GM12878 (cell line): ENCODE data around the gene PARP11. TPM values are rescaled to one million over a fixed set of nuclear protein-coding genes. Genes with fewer than 3 reads are reported as not detected.
A peak's percentile ranks its signal among the peaks of the same experiment; 100 is the strongest.

Experiments
- ATAC-seq: fragments of 200-7000 bp; cut with Tn5 transposase; 3 replicates; pipeline ENCODE4 v1.9.1; 2020; ENCODE audit warnings: mild to moderate bottlenecking, moderate library complexity
- BruUV-seq: library from RNA; stranded (reverse); fragments of 400-500 nt; replicated peaks from 2 replicates; lab custom pipeline; 2021; lab: Mats Ljungman, UMichigan
- CTCF ChIA-PET: fragments of 300-600 bp; sonication (Branson Sonifier 250); formaldehyde crosslinking; extraction: SDS; loops from one replicate; lab custom pipeline; 2021; ENCODE audit warnings: inconsistent platforms; lab: Yijun Ruan, JAX
- POLR2A ChIA-PET: fragments of 350-600 bp; formaldehyde crosslinking; extraction: SDS; loops from one replicate; lab custom pipeline; 2021; ENCODE audit warnings: inconsistent platforms; lab: Charles Lee
- RAD21 ChIA-PET: fragments of 300-600 bp; sonication (Branson Sonifier 250); formaldehyde crosslinking; loops from one replicate; lab custom pipeline; 2023; ENCODE audit warnings: antibody characterized with exemption; ENCODE audit not compliant: unreplicated experiment; lab: Charles Lee
- SMC1A ChIA-PET: fragments of 300-600 bp; sonication (Branson Sonifier 250); formaldehyde crosslinking; loops from one replicate; lab custom pipeline; 2023; ENCODE audit not compliant: unreplicated experiment, uncharacterized antibody; lab: Charles Lee
- DNase-seq: peaks from one replicate; pipeline ENCODE4 v3.0.0-alpha.2; 2011; ENCODE audit warnings: low read depth, low spot score
- FAIRE-seq: peaks from 3 replicates; lab custom pipeline; 2011; peaks lifted over from hg19 to GRCh38; lab: Jason Lieb, UNC
- H2AFZ ChIP-seq: 2 replicates; pipeline ENCODE4 v1.6.0; 2011; ENCODE audit warnings: low read depth, low read length, control low read depth; ENCODE audit not compliant: control insufficient read depth
- H3K27ac ChIP-seq: 2 replicates; pipeline ENCODE4 v1.5.1; 2011; ENCODE audit warnings: control low read depth; ENCODE audit not compliant: control insufficient read depth, insufficient read depth
- H3K27me3 ChIP-seq, 2 experiments: replicated peaks in 1 of 2; 2 replicates each; pipeline versions ENCODE4 v1.6.0 to v1.6.1; 2011; ENCODE audit warnings: low read length in 1 of 2; ENCODE audit not compliant: control insufficient read depth in 2 of 2, insufficient read depth in 2 of 2
- H3K36me3 ChIP-seq, 2 experiments: 2 replicates each; pipeline ENCODE4 v1.5.1; 2011; ENCODE audit warnings: low read length in 1 of 2; ENCODE audit not compliant: control insufficient read depth in 2 of 2, insufficient read depth in 2 of 2
- H3K4me1 ChIP-seq: 2 replicates; pipeline ENCODE4 v1.6.1; 2011; ENCODE audit warnings: mild to moderate bottlenecking, low read length, moderate library complexity, mixed read lengths; ENCODE audit not compliant: control insufficient read depth, insufficient read depth
- H3K4me2 ChIP-seq: 2 replicates; pipeline ENCODE4 v1.6.0; 2011; ENCODE audit warnings: control low read depth; ENCODE audit not compliant: control insufficient read depth, insufficient read depth
- H3K4me3 ChIP-seq: fragments of 200-600 bp; sonication (generic); 2 replicates; pipeline ENCODE4 v1.5.1; 2016
- H3K79me2 ChIP-seq: 2 replicates; pipeline ENCODE4 v1.6.0; 2011; ENCODE audit warnings: low read length; ENCODE audit not compliant: control insufficient read depth, insufficient read depth
- H3K9ac ChIP-seq: 2 replicates; pipeline ENCODE4 v1.8.0; 2011; ENCODE audit warnings: low read length, control low read depth, mixed read lengths; ENCODE audit not compliant: control insufficient read depth, insufficient read depth
- H3K9me3 ChIP-seq: replicated peaks from 3 replicates; pipeline ENCODE4 v1.5.1; 2011; ENCODE audit warnings: mild to moderate bottlenecking, low read length; ENCODE audit not compliant: control insufficient read depth, insufficient read depth
- H4K20me1 ChIP-seq: 2 replicates; pipeline ENCODE4 v1.6.0; 2011; ENCODE audit not compliant: control insufficient read depth, insufficient read depth
- BCL11A ChIP-seq: IDR thresholded peaks from 2 replicates; pipeline ENCODE4 v1.6.1; 2011; ENCODE audit warnings: low read depth, low read length
- BHLHE40 ChIP-seq, 2 experiments: fragments of 450-650 bp in 1 of 2; IDR thresholded peaks; 2 replicates each; pipeline ENCODE4 v1.6.1; 2011 to 2017; ENCODE audit warnings: low read depth in 2 of 2, borderline replicate concordance in 1 of 2, improper control_type of control experiment in 1 of 2, low read length in 1 of 2, mild to moderate bottlenecking in 1 of 2
- HCFC1 ChIP-seq: fragments of 150-350 bp; IDR thresholded peaks from 2 replicates; pipeline ENCODE4 v1.6.1; 2014; ENCODE audit warnings: low read length
- HDAC2 ChIP-seq: fragments of 200-600 bp; sonication (generic); IDR thresholded peaks from 2 replicates; pipeline ENCODE4 v1.6.1; 2017
- HDGF ChIP-seq: fragments of 450-650 bp; IDR thresholded peaks from 2 replicates; pipeline ENCODE4 v1.6.1; 2016; ENCODE audit warnings: antibody characterized with exemption
- IKZF1 ChIP-seq: fragments of 450-650 bp; conservative IDR thresholded peaks from 2 replicates; pipeline ENCODE4 v1.6.1; 2017; ENCODE audit warnings: antibody characterized with exemption, mild to moderate bottlenecking
- MAX ChIP-seq: IDR thresholded peaks from 2 replicates; pipeline ENCODE4 v1.6.1; 2012; ENCODE audit warnings: low read depth, low read length, improper control_type of control experiment
- MTA2 ChIP-seq: fragments of 450-650 bp; IDR thresholded peaks from 2 replicates; pipeline ENCODE4 v1.6.1; 2016; ENCODE audit warnings: low read depth, mild to moderate bottlenecking, moderate library complexity
- NBN ChIP-seq: fragments of 450-650 bp; IDR thresholded peaks from 2 replicates; pipeline ENCODE4 v1.6.1; 2016
- NFIC ChIP-seq: IDR thresholded peaks from 2 replicates; pipeline ENCODE4 v1.6.1; 2012; ENCODE audit warnings: low read depth, mild to moderate bottlenecking, inconsistent platforms, low read length, moderate library complexity
- NR2C2 ChIP-seq: IDR thresholded peaks from 2 replicates; pipeline ENCODE4 v1.6.1; 2011; ENCODE audit warnings: borderline replicate concordance, low read depth; ENCODE audit not compliant: control insufficient read depth, insufficient read length
- RAD21 ChIP-seq: IDR thresholded peaks from 2 replicates; pipeline ENCODE4 v1.6.1; 2011; ENCODE audit warnings: mild to moderate bottlenecking, low read depth, low read length, moderate library complexity; ENCODE audit not compliant: insufficient read depth
- RUNX3 ChIP-seq: IDR thresholded peaks from 2 replicates; pipeline ENCODE4 v1.6.1; 2012; ENCODE audit warnings: low read length, inconsistent platforms
- STAT1 ChIP-seq: fragments of 450-650 bp; conservative IDR thresholded peaks from 2 replicates; pipeline ENCODE4 v1.6.1; 2014; ENCODE audit warnings: antibody characterized with exemption, mild to moderate bottlenecking
- TBL1XR1 ChIP-seq: IDR thresholded peaks from 2 replicates; pipeline ENCODE4 v1.6.1; 2012; ENCODE audit warnings: low read depth, low read length, improper control_type of control experiment
- TCF3 ChIP-seq: IDR thresholded peaks from 2 replicates; pipeline ENCODE4 v1.6.1; 2012; ENCODE audit warnings: low read depth, mild to moderate bottlenecking, low read length, borderline replicate concordance; ENCODE audit not compliant: insufficient read depth
- WGBS: methylation state at CpG from one replicate; pipeline ENCODE4 v1.1.6; 2016; ENCODE audit warnings: low lambda C conversion rate; ENCODE audit not compliant: insufficient replicate concordance, insufficient coverage; ENCODE audit errors: missing lambda C conversion rate; 5-methylcytosine and 5-hydroxymethylcytosine counted together
- in situ Hi-C: fragments of 300-500 bp; cut with MboI; formaldehyde crosslinking; loops from 9 replicates; pipeline ENCODE4 v1.14.3; 2018; ENCODE audit warnings: mixed read lengths
- intact Hi-C: fragments of 100-400 bp; cut with micrococcal nuclease; formaldehyde crosslinking; loops from one replicate; pipeline ENCODE4 v1.14.2; 2022; ENCODE audit not compliant: unreplicated experiment
- polyA plus RNA-seq, 11 experiments: library from polyadenylated mRNA; depleted of rRNA in 4 of 11; unstranded in 6 of 11; stranded (reverse) in 5 of 11; fragments of >200 nt; fragmentation: Nextera tagmentation in 4 of 11; fragmentation: Illumina TruSeq in 1 of 11; extraction: Ambion mirVana in 4 of 11; extraction: Trizol in 1 of 11; gene quantifications; 1 replicate in 1 of 11; 2 replicates in 10 of 11; pipeline versions ENCODE4 v1.2.1 to v1.2.3, GENCODE V29; 2011 to 2016; ENCODE audit warnings: inconsistent platforms in 2 of 11, missing spikeins in 2 of 11, low read depth in 1 of 11
- total RNA-seq, 4 experiments: library from RNA; depleted of rRNA in 3 of 4; stranded (reverse); fragments of >200 nt in 3 of 4; fragmentation: Illumina TruSeq in 1 of 4; extraction: Trizol in 1 of 4; gene quantifications; 2 replicates each; pipeline versions ENCODE4 v1.2.1 to v1.2.3, GENCODE V29; 2013 to 2021

Gene PARP11
- total and polyA plus RNA-seq, 10 of the 15 experiments (the other 5 are each of a cell fraction or from before 2014, with no cell fraction given) = 3.0 to 14.1 (median 6.3) TPM

DNA sequence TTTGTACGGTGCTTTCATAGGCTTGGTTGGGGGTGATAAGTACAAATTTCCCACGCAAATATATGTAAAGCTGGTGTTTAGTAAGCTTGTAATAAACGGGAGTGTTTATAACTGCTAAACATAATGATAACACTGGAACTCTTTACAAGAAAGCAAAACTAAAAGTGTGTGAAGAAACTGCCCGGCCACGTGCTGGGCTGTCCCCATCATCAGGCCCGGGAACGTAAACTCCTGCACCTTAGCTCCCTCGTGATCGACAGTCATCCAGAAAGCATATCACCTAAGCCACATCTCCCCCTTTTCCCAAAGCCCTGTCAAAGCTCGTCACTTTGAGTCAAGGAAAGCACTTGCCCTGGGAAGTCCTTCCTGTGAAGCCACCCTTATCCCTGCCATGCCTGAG, 18.0 kb upstream of the PARP11 start:
- Histone ChIP-seq H3K4me2 (no peak overlapping the region), H4K20me1 (no peaks in the 10 kb centered on the region), H3K4me3 (no peak overlapping the region), H3K79me2 (no peaks in the 10 kb centered on the region), H3K27ac (no peak overlapping the region), H3K9ac (no peak overlapping the region), H3K4me1 (no peaks in the 10 kb centered on the region), H3K36me3 (no peaks in the 10 kb centered on the region), H2AFZ (no peak overlapping the region), H3K27me3 (no peaks in the 10 kb centered on the region; a peak in 1 of 4 replicates), H3K9me3 (no peaks in the 10 kb centered on the region)
- no TSS peak for BruUV-seq
- FAIRE-seq (no peak), DNase-seq (no peak), ATAC-seq (no peak)
- CTCF ChIA-PET = interaction anchor here (0.6 kb wide), 1 partner anchor 61 kb away, joined by 3 read pairs; no protein-coding TSS in a partner anchor
- 65% methylated on average over 10 of the region's 10 CpGs for WGBS
- SMC1A ChIA-PET = no interaction called here
- in situ Hi-C loops (no loop called here), intact Hi-C loops (no loop called here)
- POLR2A ChIA-PET = interaction anchor here (0.6 kb wide), 1 partner anchor 62 kb away, joined by 3 read pairs; no protein-coding TSS in a partner anchor
- peak in 1 of 2 experiments; percentile 19; a peak in 1 of 4 replicates for TF ChIP-seq BHLHE40 (IDR thresholded peaks at IDR 0.05; ENCODE audit: borderline replicate concordance in 1 of 2, low read depth in 2 of 2, low read length in 1 of 2)
- TF ChIP-seq IKZF1 = no peak
- no peak for TF ChIP-seq TBL1XR1
- RAD21 ChIA-PET = no interaction called here

- Histone ChIP-seq H3K27ac (no peak overlapping the region), H3K27me3 (no peaks in the 10 kb centered on the region; a peak in 1 of 4 replicates), H3K4me1 (no peaks in the 10 kb centered on the region), H3K9me3 (no peaks in the 10 kb centered on the region), H4K20me1 (no peaks in the 10 kb centered on the region), H3K9ac (no peak overlapping the region), H3K79me2 (no peaks in the 10 kb centered on the region), H3K4me2 (no peak overlapping the region), H2AFZ (no peak overlapping the region), H3K36me3 (no peaks in the 10 kb centered on the region), H3K4me3 (no peak overlapping the region)
- in situ Hi-C loops = loop anchor here (5.0 kb wide), 1 partner anchor 389 kb away; no protein-coding TSS in a partner anchor
- BruUV-seq = no TSS peak
- intact Hi-C loops = loop anchor here (5.0 to 10.0 kb wide), 5 partner anchors 76 to 869 kb away; no protein-coding TSS in a partner anchor
- ChIA-PET SMC1A (no interaction called here), RAD21 (no interaction called here), CTCF (interaction anchor here (0.6 to 1.5 kb wide), 3 partner anchors 75 to 1718 kb away, joined by 3 to 5 read pairs (median 3); no protein-coding TSS in a partner anchor), POLR2A (no interaction called here)
- ATAC-seq = no peak
- FAIRE-seq = no peak
- DNase-seq = no peak
- WGBS = 34% methylated on average over 7 of the region's 7 CpGs
- TF ChIP-seq NBN (no peak), BCL11A (no peak), MTA2 (no peak), RAD21 (no peak), MAX (no peak), RUNX3 (no peak), NFIC (no peak), TCF3 (no peak), HDAC2 (no peak), STAT1 (no peak), HCFC1 (no peak), NR2C2 (no peak), TBL1XR1 (no peak), HDGF (no peak)
These were observed 15.5 kb upstream of the PARP11 start for GRCh38 chr12:3888659-3889058.
